ENCODE data around the gene FYB2. TPM values are rescaled to one million over a fixed set of nuclear protein-coding genes. Genes with fewer than 3 reads are reported as not detected.

The FYB2 gene
- total RNA-seq, 1 experiment from 2014 or later, result 0.15 TPM

GRCh38 chr1:56811331-56811730, 7.9 kb downstream of the FYB2 start:
- Mint-ChIP-seq H3K4me3 (no peak overlapping the region), H3K9me3 (peaks cover 8% of the 10 kb centered on the region), H3K36me3 (no peaks in the 10 kb centered on the region), H3K27ac (no peak overlapping the region), H3K27me3 (ENCODE audit: low read depth) (no peaks in the 10 kb centered on the region), H3K4me1 (peaks cover 2% of the 10 kb centered on the region; the same call in 1 of the 2 replicates)
- ChIA-PET POLR2A (no interaction called here), CTCF (interaction anchor here (0.8 kb wide), 1 partner anchor 10 kb away, joined by 3 read pairs; no protein-coding TSS in a partner anchor)
- peak; percentile 59 for ATAC-seq
- DNase-seq (ENCODE audit: low spot score), result no peak
- TF ChIP-seq SOX15 (CRISPR knock-in tag; IDR thresholded peaks at IDR 0.05) (no peak), FOXP4 (CRISPR knock-in tag; IDR thresholded peaks at IDR 0.05) (no peak), FOXK1 (CRISPR knock-in tag; IDR thresholded peaks at IDR 0.05) (no peak), ZNF423 (CRISPR knock-in tag; IDR thresholded peaks at IDR 0.05) (no peak), JUN (CRISPR knock-in tag; IDR thresholded peaks at IDR 0.05) (no peak)

- Mint-ChIP-seq H3K27ac (no peak overlapping the region), H3K4me3 (no peak overlapping the region), H3K4me1 (peaks cover 2% of the 10 kb centered on the region; the same call in 1 of the 2 replicates), H3K9me3 (peaks cover 5% of the 10 kb centered on the region), H3K27me3 (ENCODE audit: low read depth) (no peaks in the 10 kb centered on the region), H3K36me3 (peaks cover 3% of the 10 kb centered on the region; the same call in 1 of the 2 replicates)
- POLR2A ChIA-PET, result no interaction called here
- no peak for TF ChIP-seq AFF4 (CRISPR knock-in tag; IDR thresholded peaks at IDR 0.05; ENCODE audit: borderline replicate concordance)
- TF ChIP-seq SMAD4 (CRISPR knock-in tag; IDR thresholded peaks at IDR 0.05), result no peak
- TF ChIP-seq KAT7 (CRISPR knock-in tag; IDR thresholded peaks at IDR 0.05; ENCODE audit: borderline replicate concordance), result no peak
- no peak for TF ChIP-seq TEAD4 (CRISPR knock-in tag; IDR thresholded peaks at IDR 0.05)
- no peak for TF ChIP-seq ZNF281 (CRISPR knock-in tag; IDR thresholded peaks at IDR 0.05)
- TF ChIP-seq ZNF671 (CRISPR knock-in tag; IDR thresholded peaks at IDR 0.05), result no peak
- no peak for TF ChIP-seq GABPB1 (CRISPR knock-in tag; IDR thresholded peaks at IDR 0.05)
- TF ChIP-seq ZNF263 (CRISPR knock-in tag; IDR thresholded peaks at IDR 0.05; ENCODE audit: low read depth), result no peak
- no peak for TF ChIP-seq JAZF1 (CRISPR knock-in tag; IDR thresholded peaks at IDR 0.05)
- no peak for TF ChIP-seq CREB1 (CRISPR knock-in tag; IDR thresholded peaks at IDR 0.05)
- no peak for TF ChIP-seq EMX1 (CRISPR knock-in tag; IDR thresholded peaks at IDR 0.05)
- CTCF ChIA-PET, result interaction anchor here (2.3 kb wide), 1 partner anchor 13 kb away, joined by 11 read pairs; no protein-coding TSS in a partner anchor
- DNase-seq (ENCODE audit: low spot score) (no peak), ATAC-seq (no peak)
These were observed 10.8 kb downstream of the FYB2 start for GRCh38 chr1:56808410-56808809.
